ENCODE results near the gene PDE6G. TPM values are rescaled to one million over a fixed set of nuclear protein-coding genes. Genes with fewer than 3 reads are reported as not detected.

PDE6G gene
- total and polyA plus RNA-seq, 2 donors (not counting 3 experiments of a cell fraction or from before 2014, with no cell fraction given), result 1.8 to 3.7 TPM

- BruUV-seq (replicated peaks), result no TSS peak
- dilution Hi-C loops (cut with MboI; ENCODE audit: extremely low pct_ligation_motif_present, low sequenced_read_pairs), result no loop called here
- Histone ChIP-seq H3K9me3 (replicated peaks; ENCODE audit: control insufficient read depth, insufficient read depth, low read length) (no peaks in the 10 kb centered on the region), H3K79me2 (ENCODE audit: control insufficient read depth, insufficient read depth, low read length) (peaks cover 36% of the 10 kb centered on the region), H4K20me1 (replicated peaks; ENCODE audit: control insufficient read depth, extremely low read depth, insufficient read depth, low read length) (no peaks in the 10 kb centered on the region), H3K4me3 (replicated peaks in 1 of 3; ENCODE audit: insufficient read depth in 1 of 3, low read depth in 1 of 3, low read length in 3 of 3) (no peak overlapping the region), H3K27me3 (ENCODE audit: control insufficient read depth in 2 of 2, insufficient read depth in 2 of 2, low read length in 2 of 2) (no peaks in the 10 kb centered on the region), H3K9me1 (replicated peaks; ENCODE audit: control insufficient read depth, extremely low read depth, insufficient read depth, low read length) (no peaks in the 10 kb centered on the region), H3K36me3 (ENCODE audit: control insufficient read depth in 2 of 2, extremely low read depth in 1 of 2, insufficient read depth in 2 of 2, low read length in 2 of 2) (peaks cover 24 to 37% of the 10 kb centered on the region in 2 experiments), H3K27ac (ENCODE audit: insufficient read depth, low read depth, low read length) (no peak overlapping the region), H3K9ac (replicated peaks; ENCODE audit: extremely low read depth, insufficient read depth, low read length) (no peak overlapping the region), H3K4me1 (ENCODE audit: control insufficient read depth, extremely low read depth, insufficient read depth, low read length) (no peaks in the 10 kb centered on the region), H2AFZ (ENCODE audit: low read depth, low read length) (no peak overlapping the region), H3K4me2 (ENCODE audit: insufficient read depth, low read length) (no peak overlapping the region)
- CTCF ChIA-PET, result interaction anchor here (0.6 kb wide), 1 partner anchor 45 kb away, joined by 3 read pairs; no protein-coding TSS in a partner anchor
- intact Hi-C loops (cut with micrococcal nuclease), result no loop called here
- TF ChIP-seq GATA2 (IDR thresholded peaks at IDR 0.05; ENCODE audit: insufficient read depth, insufficient read length, low read depth, low read length), result no peak
- TF ChIP-seq EZH2 (IDR thresholded peaks at IDR 0.05; ENCODE audit: borderline replicate concordance, low read depth, low read length, severe bottlenecking), result no peak
- TF ChIP-seq, protein P1, sequence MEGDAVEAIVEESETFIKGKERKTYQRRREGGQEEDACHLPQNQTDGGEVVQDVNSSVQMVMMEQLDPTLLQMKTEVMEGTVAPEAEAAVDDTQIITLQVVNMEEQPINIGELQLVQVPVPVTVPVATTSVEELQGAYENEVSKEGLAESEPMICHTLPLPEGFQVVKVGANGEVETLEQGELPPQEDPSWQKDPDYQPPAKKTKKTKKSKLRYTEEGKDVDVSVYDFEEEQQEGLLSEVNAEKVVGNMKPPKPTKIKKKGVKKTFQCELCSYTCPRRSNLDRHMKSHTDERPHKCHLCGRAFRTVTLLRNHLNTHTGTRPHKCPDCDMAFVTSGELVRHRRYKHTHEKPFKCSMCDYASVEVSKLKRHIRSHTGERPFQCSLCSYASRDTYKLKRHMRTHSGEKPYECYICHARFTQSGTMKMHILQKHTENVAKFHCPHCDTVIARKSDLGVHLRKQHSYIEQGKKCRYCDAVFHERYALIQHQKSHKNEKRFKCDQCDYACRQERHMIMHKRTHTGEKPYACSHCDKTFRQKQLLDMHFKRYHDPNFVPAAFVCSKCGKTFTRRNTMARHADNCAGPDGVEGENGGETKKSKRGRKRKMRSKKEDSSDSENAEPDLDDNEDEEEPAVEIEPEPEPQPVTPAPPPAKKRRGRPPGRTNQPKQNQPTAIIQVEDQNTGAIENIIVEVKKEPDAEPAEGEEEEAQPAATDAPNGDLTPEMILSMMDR (IDR thresholded peaks at IDR 0.05; ENCODE audit: extremely low read depth in 1 of 2, insufficient read depth in 1 of 2, low read depth in 1 of 2, low read length in 2 of 2), result no peak
- TF ChIP-seq, protein P2, sequence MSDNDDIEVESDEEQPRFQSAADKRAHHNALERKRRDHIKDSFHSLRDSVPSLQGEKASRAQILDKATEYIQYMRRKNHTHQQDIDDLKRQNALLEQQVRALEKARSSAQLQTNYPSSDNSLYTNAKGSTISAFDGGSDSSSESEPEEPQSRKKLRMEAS (IDR thresholded peaks at IDR 0.05; ENCODE audit: insufficient read depth, insufficient read length), result no peak
- TF ChIP-seq MYC (IDR thresholded peaks at IDR 0.05; ENCODE audit: low read depth, low read length), result no peak
- TF ChIP-seq POLR2A (IDR thresholded peaks at IDR 0.05; ENCODE audit: low read depth, low read length), result no peak
- TF ChIP-seq FOS (IDR thresholded peaks at IDR 0.05; ENCODE audit: borderline replicate concordance, insufficient read depth, low read length), result no peak
- no peak for TF ChIP-seq POLR2AphosphoS5 (IDR thresholded peaks at IDR 0.05; ENCODE audit: insufficient read depth, low read depth, low read length)
- no peak for TF ChIP-seq JUN (IDR thresholded peaks at IDR 0.05; ENCODE audit: borderline replicate concordance, insufficient read depth, insufficient read length, low read depth)
- POLR2A ChIA-PET, result no interaction called here
- FAIRE-seq (no peak), DNase-seq (ENCODE audit: low read depth, low spot score) (no peak)
These were observed 46.6 kb downstream of the PDE6G start for GRCh38 chr17:81609541-81610311.

Measured in endothelial cell of umbilical vein (primary cell).